T-helper 9 cell (primary cell): ENCODE results near the gene HMGCS1.
"Not testable (repeated sequence)": the region's sequence is repeated elsewhere in the genome, so short reads cannot be mapped to it uniquely, and the experiment has no call there.

Source experiments
- DNase-seq: peaks from one replicate; pipeline ENCODE4 v3.0.0-alpha.2; 2020
- total RNA-seq, 2 donors: gene quantifications; one replicate each; lab custom pipeline; 2026; lab: John Stamatoyannopoulos, UW

The HMGCS1 gene
- total RNA-seq: 55.5 to 89.1 reads per million in 2 donors

GRCh38 chr5:43313035-43313853, at the start of gene HMGCS1:
HMGCS1 (minus strand) TSS chr5:43313412; CDS start chr5:43298965, 14,447 bp downstream.
- DNase-seq: peak; percentile 94

GRCh38 chr5:43358726-43359125, 45.5 kb upstream of the HMGCS1 start:
- no peak for DNase-seq

- no peak for DNase-seq
Measured at GRCh38 chr5:43358301-43358700, 45.1 kb upstream of the HMGCS1 start.

- DNase-seq: no peak
Measured at GRCh38 chr5:43357878-43358281, 44.7 kb upstream of the HMGCS1 start.

GRCh38 chr5:43357067-43357466, 43.9 kb upstream of the HMGCS1 start:
- DNase-seq: no peak

- no peak for DNase-seq
Measured at GRCh38 chr5:43354774-43355173, 41.6 kb upstream of the HMGCS1 start.

- no peak for DNase-seq
Measured at GRCh38 chr5:43353668-43354067, 40.5 kb upstream of the HMGCS1 start.

GRCh38 chr5:43352915-43353314, 39.7 kb upstream of the HMGCS1 start:
- no peak for DNase-seq

- DNase-seq: no peak
Measured at GRCh38 chr5:43352131-43352530, 38.9 kb upstream of the HMGCS1 start.

GRCh38 chr5:43348861-43349363, 35.7 kb upstream of the HMGCS1 start:
- no peak for DNase-seq

- DNase-seq: no peak
Measured at GRCh38 chr5:43348207-43348606, 35.0 kb upstream of the HMGCS1 start.

GRCh38 chr5:43338862-43339261, 25.6 kb upstream of the HMGCS1 start:
- no peak for DNase-seq

GRCh38 chr5:43336159-43336558, 22.9 kb upstream of the HMGCS1 start:
- DNase-seq: no peak

- DNase-seq: no peak
Measured at GRCh38 chr5:43335681-43336080, 22.5 kb upstream of the HMGCS1 start.

- DNase-seq: no peak
Measured at GRCh38 chr5:43332401-43332800, 19.2 kb upstream of the HMGCS1 start.

- DNase-seq: not testable (repeated sequence)
Measured at GRCh38 chr5:43325624-43326023, 12.4 kb upstream of the HMGCS1 start.

- not testable (repeated sequence) for DNase-seq
Measured at GRCh38 chr5:43323488-43323887, 10.3 kb upstream of the HMGCS1 start.

GRCh38 chr5:43320846-43321245, 7.6 kb upstream of the HMGCS1 start:
- DNase-seq: no peak

GRCh38 chr5:43316421-43316820, 3.2 kb upstream of the HMGCS1 start:
- no peak for DNase-seq

- no peak for DNase-seq
Measured at GRCh38 chr5:43315682-43316081, 2.5 kb upstream of the HMGCS1 start.

- no peak for DNase-seq
Measured at GRCh38 chr5:43315263-43315662, 2.1 kb upstream of the HMGCS1 start.

GRCh38 chr5:43314724-43315123, 1.5 kb upstream of the HMGCS1 start:
- no peak for DNase-seq

GRCh38 chr5:43313854-43314457, 744 bp upstream of the HMGCS1 start:
- no peak for DNase-seq

- DNase-seq: no peak
Measured at GRCh38 chr5:43312699-43313034, 545 bp downstream of the HMGCS1 start.
